GM15510 (cell line): Measurements from ENCODE around the gene IL36B.

Experiments
- POLR2A ChIP-seq: IDR thresholded peaks from 3 replicates; pipeline ENCODE4 v1.6.1; 2011; ENCODE audit warnings: borderline replicate concordance; ENCODE audit not compliant: insufficient read length; ENCODE audit errors: extremely low read depth

Gene IL36B

DNA sequence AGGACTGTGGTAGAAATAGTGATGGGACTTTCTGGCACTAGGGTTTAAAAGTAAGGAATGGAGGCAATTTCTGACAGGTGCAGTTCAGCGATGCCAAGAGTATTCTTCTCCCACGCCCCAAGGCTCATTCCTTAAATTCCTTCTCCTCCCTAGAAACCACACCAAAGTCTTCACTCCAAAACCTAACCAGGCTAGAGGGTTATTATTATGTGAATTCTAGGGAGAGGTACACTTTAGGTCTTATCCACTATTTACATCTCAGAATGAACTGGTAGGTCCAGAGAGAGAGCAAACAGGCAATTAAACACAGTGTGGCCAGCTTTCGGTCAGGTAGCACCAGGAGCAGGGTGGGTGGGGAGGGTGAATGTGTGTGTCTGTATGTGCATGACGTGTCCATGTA lies 26.5 kb upstream of the IL36B start:
- no peak for TF ChIP-seq POLR2A

DNA sequence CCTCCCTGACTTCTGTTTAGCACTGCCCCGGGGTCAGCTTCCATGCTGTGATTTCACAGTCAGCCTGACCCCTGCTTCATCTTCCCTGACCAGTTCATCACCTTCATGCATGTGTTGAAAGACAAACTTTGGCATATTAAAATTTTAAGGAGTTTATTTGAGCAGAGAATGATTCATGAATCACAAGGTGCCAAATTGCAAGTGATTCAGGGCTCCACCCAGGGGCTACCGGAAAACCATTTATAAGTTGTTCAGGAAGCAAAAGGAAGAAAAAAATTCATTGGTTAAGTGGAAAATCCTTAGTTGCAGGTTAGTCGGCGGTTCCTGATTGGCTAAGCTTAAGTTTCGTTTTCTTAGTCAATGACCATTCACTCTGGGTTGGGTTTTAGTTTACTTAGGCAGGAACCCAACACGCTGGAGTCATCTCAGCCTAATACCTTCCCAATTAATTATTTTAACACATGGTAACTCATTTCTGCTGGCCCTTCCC lies 25.7 kb upstream of the IL36B start:
- no peak for TF ChIP-seq POLR2A

DNA sequence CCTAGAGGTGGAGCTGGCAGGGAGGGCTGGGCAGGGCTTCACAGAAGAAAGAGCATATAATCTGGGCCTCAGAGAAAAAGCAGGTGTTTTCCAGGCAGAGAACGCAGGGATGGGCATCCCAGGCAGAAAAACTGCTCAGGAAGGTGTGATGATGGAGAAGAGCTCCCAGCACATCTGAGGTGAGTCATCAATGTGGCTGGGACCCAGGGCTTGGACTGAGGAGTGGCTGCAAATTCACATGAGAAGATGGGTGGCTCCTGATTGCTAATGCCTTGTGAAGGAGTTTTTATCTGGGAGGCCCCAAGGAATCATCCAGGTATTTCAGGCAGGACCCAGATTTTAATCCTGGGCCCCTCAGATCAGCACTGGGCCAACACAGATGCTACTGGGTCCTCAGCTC lies 25.3 kb upstream of the IL36B start:
- TF ChIP-seq POLR2A, result no peak

DNA sequence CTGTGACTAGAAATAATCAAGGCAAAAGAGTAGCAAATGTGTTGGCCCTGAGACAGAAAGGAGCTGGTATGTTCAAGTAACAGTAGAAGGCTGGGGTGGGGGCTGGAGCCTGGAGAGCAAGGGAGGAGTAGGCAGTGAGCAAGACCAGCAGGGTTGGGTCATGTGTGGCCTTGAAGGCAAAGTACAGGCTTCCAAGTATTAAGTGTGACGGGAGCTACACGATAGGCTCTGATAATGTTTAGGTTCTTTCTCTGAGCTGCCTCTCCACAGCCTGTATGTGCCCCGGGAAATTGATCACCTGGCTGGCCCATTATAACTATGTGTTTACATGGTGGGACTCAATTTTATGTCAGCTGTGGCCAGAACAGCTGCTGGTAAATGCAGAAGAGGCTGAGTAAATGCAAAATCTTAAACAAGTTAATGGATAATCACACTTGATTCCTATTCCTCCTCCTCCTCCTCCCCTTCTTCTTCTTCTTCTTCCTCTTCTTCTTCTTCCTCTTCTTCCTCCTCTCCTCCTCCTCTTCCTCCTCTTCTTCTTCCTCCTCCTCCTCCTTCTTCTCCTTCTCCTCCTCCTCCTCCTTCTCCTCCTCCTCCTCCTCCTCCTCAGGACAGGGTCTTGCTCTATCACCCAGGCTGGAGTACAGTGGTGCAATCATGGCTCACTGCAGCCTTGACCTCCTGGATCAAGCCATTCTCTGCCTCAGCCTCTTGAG lies 24.4 kb upstream of the IL36B start:
- no peak for TF ChIP-seq POLR2A

GRCh38 chr2:113075600-113075999 lies 22.9 kb upstream of the IL36B start:
- no peak for TF ChIP-seq POLR2A

GRCh38 chr2:113075030-113075429 lies 22.4 kb upstream of the IL36B start:
- TF ChIP-seq POLR2A, result no peak

- TF ChIP-seq POLR2A, result no peak
These were observed 20.7 kb upstream of the IL36B start for GRCh38 chr2:113073325-113073834.

DNA sequence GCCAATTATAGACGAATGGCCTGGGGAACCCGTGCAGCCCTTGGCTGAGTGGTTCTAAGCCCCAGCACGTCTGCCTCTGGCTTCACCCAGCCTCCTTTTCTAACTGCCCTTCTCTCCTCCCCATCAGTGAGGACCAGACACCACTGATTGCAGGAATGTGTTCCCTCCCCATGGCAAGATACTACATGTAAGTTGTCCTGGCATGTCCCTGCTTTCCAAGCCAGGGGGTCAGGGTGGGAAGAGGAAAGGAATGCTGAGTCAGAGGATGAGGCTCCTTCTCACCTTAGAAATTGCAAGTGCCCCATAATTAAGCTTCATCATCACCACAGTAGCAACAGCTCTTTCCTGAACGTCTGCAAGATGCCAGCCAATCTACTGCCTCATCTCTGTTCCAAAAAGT lies 19.9 kb upstream of the IL36B start:
- TF ChIP-seq POLR2A, result no peak

- no peak for TF ChIP-seq POLR2A
These were observed 17.9 kb upstream of the IL36B start for GRCh38 chr2:113070606-113070975.

GRCh38 chr2:113069676-113070605 lies 17.3 kb upstream of the IL36B start:
- TF ChIP-seq POLR2A, result no peak

DNA sequence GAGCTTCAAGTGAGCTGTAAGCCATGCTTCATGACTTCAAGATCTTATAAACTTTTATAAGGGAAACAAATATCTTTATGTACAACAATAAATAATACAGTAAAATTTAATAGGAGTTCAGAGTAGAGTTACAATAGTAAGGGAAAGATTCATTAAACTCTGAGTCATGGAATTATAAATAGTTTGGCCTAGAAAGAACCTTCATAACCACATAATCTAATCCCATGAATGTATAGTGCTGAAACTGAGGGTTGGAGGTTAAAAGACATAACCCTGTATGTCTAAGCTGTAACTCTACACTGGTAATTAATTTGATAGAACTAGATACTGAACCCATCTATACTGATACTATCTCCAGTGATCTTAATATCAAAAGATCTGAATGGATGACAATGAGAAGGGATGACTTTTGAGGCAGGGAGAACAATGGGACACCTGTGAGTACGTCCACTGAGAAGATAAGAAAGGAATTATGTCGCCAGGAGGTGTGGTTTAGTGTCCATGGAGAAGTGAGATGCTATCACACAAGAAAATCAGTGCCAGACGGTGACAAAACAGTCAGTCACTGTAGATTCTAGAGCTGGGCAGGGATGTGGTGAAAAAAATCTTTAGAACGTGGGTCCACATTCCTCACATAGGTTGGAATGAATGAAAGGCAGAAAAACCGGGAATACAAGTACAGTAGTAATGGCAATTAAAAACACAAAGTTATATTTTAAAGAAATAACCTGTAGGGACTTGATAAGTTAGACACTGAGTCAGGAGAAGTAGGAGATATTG lies 16.2 kb upstream of the IL36B start:
- TF ChIP-seq POLR2A, result no peak

- no peak for TF ChIP-seq POLR2A
These were observed 15.6 kb upstream of the IL36B start for GRCh38 chr2:113068249-113068648.

- TF ChIP-seq POLR2A, result no peak
These were observed 15.0 kb upstream of the IL36B start, which contains the start of gene IL1F10 for GRCh38 chr2:113067681-113068080. Gene IL1F10 (plus strand): TSS chr2:113067970. CDS start chr2:113072739, 4,769 bp downstream.

DNA sequence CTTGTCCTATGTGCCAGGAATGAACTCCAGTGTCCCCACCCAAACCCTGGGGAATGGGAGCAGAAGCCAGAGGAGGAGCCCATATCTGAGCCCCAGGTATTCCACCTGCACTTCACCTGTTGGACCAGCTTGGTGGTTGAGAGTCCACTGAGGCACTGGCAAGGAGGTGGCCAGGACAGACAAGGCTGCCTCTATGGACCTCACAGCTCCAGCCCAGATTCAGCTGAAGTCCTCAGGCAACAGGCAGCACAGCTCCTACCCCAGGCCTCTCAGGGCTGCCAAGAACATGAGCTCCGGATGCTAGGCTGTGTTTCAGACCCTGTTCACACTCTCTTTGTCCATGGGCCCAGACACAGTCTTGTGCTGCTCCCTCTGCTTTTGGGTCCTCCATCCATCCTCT lies 12.2 kb upstream of the IL36B start:
- TF ChIP-seq POLR2A, result no peak

DNA sequence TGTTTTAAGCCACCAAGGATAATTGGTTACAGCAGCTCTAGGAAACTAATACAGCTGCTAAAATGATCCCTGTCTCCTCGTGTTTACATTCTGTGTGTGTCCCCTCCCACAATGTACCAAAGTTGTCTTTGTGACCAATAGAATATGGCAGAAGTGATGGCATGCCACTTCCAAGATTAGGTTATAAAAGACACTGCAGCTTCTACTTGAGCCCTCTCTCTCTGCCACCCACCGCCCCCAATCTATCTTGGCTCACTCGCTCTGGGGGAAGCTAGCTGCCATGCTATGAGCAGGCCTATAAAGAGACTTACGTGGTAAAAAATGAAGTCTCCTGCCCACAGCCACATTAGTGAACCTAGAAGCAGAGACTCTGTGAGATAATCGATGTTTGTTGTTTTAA lies 11.6 kb upstream of the IL36B start:
- TF ChIP-seq POLR2A, result no peak
